Transverse colon (tissue), 4 donors: Measurements from ENCODE around the gene SUV39H2.
"Not testable (repeated sequence)": the region's sequence is repeated elsewhere in the genome, so short reads cannot be mapped to it uniquely, and the experiment has no call there.

ENCODE experiments used
- POLR2A ChIP-seq: fragments of 450-650 bp; IDR thresholded peaks from one replicate; pipeline ENCODE4 v1.6.1; 2016; ENCODE audit warnings: antibody characterized with exemption, mild to moderate bottlenecking, moderate library complexity
- POLR2AphosphoS5 ChIP-seq, 3 donors: sonication (generic); formaldehyde crosslinking; IDR thresholded peaks; one replicate each; pipeline ENCODE4 v1.6.1; 2016; ENCODE audit warnings: antibody characterized with exemption in 3 of 3
- TF ChIP-seq, protein P1 (sequence below), 5 experiments: fragments of 200-600 bp in 3 of 5; fragments of 450-650 bp in 2 of 5; sonication (generic) in 3 of 5; IDR thresholded peaks; 1 replicate in 2 of 5; 2 replicates in 3 of 5; pipeline ENCODE4 v1.5.1; 2016 to 2017; ENCODE audit warnings: antibody characterized with exemption in 5 of 5, inconsistent platforms in 3 of 5, mild to moderate bottlenecking in 2 of 5, moderate library complexity in 1 of 5

DNA sequence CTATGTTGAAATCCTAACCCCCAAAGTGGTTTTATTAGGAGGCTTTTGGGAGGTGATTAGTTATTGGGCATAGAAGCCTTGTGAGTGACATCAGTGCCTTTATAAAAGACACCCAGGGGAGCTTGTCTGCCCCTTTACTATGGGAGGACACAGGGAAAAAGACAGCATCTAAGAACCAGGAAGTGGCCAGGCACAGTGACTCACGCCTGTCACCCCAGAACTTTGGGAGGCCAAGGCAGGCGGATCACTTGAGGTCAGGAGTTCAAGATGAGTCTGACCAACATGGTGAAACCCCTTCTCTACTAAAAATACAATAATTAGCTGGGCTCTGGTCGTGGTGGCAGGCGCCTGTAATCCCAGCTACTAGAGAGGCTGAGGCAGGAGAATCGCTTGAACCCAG lies 60.3 kb downstream of the SUV39H2 start:
- TF ChIP-seq, protein P1, sequence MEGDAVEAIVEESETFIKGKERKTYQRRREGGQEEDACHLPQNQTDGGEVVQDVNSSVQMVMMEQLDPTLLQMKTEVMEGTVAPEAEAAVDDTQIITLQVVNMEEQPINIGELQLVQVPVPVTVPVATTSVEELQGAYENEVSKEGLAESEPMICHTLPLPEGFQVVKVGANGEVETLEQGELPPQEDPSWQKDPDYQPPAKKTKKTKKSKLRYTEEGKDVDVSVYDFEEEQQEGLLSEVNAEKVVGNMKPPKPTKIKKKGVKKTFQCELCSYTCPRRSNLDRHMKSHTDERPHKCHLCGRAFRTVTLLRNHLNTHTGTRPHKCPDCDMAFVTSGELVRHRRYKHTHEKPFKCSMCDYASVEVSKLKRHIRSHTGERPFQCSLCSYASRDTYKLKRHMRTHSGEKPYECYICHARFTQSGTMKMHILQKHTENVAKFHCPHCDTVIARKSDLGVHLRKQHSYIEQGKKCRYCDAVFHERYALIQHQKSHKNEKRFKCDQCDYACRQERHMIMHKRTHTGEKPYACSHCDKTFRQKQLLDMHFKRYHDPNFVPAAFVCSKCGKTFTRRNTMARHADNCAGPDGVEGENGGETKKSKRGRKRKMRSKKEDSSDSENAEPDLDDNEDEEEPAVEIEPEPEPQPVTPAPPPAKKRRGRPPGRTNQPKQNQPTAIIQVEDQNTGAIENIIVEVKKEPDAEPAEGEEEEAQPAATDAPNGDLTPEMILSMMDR (IDR thresholded peaks at IDR 0.05), result not testable (repeated sequence)
- not testable (repeated sequence) for TF ChIP-seq POLR2A; POLR2AphosphoS5 (IDR thresholded peaks at IDR 0.05)
